ENCODE measurements around the gene MAN1C1.
"Not testable (repeated sequence)": the region's sequence is repeated elsewhere in the genome, so short reads cannot be mapped to it uniquely, and the experiment has no call there.

The MAN1C1 gene

DNA sequence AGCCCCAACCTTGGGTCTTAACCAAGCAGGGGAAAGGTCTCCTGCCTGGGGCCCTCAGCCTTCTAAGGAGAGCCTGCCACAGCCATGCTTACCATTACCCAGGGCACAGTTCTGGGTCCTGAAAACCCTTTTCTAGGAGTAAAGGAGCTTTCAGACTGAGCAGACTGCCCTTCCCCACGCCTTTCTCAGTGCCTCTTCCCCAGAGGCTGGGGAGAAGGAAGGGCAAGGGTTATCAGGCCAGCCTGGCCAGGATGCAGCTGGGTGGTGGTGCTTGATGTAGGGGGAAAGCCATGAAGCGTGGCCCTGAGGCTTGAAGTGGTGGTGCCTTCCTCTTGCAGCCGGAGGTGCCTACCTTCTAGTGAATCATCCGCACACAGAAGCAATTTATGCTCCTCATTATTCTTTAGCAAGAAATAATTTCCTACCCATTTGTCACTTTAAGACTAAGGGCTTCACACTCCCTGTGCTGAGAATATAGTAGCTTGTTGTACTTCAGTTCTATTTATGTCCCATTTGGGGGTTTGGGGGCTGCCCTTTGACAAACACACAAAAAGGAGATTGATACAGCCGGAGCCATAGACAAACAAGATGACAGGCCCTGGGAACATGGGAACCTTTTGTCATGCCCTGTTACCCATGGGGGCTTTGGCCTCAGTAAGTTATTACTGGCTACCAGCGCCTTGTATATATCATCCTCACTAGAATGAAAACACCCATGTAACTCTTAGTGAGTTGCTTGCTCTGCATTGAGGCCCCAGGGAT is 40.7 kb downstream of the MAN1C1 start:
- no peak for DNase-seq (ENCODE audit: low read depth, low spot score)

DNA sequence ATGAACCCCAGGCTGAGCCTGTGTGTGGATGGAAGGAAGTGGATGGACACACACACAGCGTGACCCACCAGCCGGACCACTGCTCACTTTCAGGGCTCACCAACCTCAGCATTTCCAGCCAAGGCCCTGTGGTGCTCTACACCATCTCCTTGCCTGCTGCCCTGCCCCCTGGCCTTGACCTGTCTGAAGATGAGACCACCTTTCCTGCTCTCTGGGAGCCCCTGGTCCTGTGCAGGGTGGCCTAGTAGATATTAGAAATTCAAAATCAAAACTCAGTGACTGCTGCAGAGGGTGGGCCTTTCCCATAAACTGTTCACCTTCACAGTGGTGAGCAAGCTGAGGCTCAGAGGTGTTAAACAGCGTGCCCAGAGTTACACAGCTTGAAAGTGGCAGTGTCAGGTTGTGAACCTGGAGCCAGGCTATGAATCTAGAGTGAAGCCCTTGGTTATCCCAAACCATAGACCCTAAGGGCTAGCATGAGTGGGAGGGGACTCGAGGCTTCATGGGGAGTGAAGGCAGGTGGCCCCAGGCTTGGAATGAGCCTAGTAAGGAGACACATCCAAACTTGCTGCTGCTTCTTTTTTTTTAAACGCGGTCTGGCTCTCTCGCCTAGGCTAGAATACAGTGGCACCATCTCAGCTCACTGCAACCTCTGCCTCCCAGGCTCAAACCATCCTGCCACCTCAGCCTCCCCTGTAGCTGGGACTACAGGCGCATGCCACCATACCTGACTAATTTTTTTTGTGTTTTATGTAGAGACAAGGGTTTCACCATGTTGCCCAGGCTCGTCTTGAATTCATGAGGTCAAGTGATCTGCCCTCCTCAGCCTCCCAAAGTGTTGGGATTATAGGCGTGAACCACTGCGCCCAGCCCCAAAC is 41.5 kb downstream of the MAN1C1 start:
- DNase-seq (ENCODE audit: low read depth, low spot score), result no peak

DNA sequence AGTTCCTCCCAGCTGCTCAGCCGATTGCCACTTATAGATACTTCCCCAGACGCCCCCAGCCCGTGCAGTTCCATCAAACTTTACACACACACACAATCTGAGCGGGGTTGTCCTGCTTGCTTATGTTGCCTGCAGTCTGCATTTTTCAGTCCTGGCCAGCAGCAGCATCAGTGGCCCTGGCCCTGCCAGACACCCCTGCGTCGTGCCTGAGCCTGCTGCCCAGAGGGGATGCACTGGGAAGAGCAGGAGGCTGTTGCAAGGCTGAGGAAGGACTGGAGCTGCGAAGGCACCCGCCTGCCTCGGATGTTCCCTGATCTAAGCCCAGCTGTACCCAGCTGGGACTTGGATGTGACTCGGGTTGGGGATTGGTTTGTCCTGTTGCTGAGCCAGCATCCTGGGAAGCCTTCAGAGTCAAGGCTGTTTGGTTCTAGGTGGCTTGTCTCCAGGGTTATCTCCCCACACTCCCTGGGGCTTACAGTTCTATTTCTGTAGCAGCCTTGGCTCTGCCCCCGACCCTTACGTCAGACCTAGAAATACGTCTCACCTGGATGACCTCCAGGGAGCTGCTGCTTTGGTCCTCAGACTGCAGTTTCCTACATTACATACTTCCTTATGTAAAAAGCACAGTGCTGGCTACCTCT is 42.3 kb downstream of the MAN1C1 start:
- no peak for DNase-seq (ENCODE audit: low read depth, low spot score)

DNA sequence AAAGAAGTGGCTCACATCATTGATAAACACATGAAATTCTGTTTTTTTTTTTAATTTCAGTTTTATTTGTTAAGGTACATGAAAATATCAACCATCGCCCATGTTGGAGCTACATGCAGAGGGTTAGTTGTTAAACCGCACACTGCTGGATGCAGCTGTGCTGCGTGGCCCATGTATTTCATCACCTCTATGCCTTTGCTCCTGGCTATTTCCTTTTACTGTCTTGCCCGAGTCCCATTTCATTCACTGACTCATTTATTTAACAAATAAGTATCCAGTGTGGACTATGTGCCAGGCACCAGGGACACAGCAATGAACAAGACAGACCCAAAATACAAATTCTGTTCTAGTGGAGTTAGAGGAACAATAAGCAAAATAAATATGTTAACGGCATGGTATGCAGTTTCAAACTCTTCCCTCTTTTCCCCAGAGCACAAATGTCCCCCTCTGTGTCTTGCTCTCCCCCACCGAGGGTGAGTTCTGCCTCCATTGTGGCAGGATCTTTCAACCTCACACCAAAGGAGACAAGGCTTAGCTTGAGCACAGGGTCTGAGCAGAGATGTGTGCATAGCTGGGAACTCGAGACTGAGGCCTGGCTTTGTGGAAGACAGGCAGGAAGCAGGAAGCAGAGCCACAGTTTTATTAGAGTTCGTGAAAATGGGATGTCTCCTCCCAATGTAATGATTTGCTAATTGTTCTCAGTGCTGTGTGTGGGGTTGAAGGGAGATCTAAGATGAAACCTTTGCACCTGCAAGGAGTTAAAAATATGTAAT is 44.6 kb downstream of the MAN1C1 start:
- no peak for DNase-seq (ENCODE audit: low read depth, low spot score)

DNA sequence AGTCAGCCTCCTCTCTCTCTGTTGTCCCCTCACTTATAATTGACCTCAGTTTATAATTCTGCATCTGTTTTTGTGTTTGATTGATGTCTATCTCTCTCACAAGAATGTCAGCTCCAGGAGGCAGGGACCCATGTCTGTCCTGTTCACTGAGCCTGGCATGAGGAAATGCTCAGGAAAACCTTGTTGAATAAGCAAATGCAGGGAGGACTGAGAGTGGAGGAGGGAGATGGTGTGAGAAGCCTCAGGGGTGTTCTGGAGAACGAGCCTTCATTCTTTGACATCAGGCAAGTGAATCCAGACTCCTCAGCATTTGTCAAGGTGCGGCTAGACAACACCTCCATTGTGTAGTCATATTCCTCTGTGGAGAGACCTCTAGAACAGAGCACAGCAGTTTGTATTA is 45.5 kb downstream of the MAN1C1 start:
- DNase-seq (ENCODE audit: low read depth, low spot score), result no peak

DNA sequence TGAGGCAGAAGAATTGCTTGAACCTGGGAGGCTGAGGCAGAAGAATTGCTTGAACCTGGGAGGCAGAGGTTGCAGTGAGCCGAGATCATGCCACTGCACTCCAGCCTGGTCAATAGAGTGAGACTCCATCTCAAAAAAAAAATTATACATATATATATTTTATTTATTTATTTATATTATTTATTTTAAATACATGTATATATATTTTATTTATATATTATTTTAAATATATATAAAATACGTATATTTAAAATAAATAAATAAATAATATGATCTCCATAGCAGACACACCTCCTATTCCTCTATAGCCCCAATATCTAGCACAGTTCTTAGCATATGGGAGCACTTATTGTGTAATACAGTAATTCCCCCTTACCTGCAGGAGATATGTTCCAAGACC is 46.4 kb downstream of the MAN1C1 start:
- not testable (repeated sequence) for DNase-seq (ENCODE audit: low read depth, low spot score)

DNA sequence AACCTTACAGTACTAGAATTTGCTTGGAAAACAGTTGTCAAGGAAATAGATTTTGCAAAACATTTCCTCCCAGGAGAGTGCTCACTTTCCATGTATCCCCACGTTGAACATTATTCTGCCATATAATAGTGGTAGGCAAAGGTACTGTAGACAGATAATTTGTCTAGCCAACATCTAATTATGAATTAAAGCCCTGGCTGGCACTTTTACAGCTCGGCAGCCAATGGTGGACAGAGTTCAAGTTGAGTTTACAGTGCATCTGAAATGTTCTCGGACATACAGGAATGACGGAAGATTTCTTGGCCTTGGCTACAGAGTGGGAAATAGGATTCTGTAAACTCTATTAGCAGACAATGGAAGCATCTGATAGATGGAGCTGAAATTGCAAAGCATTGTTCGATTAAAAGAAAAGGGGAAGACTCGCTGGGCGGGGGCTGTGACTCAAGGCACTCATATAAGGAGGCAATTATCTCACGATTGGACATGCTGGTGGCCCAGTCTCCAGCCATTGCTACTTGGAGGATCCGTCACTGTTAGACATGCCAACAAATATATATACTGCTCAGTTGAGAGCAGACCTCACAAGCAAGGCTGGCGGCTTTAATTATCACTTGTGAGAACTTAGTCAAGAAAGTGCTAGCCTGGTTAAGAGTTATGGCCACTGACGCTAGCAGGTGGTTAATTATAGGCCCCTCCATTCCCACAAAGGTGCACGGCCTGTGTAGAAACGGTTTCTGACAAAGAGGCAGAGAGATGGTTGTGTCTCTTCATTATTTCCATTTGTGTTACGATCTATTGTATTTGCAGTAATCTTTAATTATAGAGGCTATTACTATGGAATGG is 48.0 kb downstream of the MAN1C1 start:
- no peak for DNase-seq (ENCODE audit: low read depth, low spot score)

DNA sequence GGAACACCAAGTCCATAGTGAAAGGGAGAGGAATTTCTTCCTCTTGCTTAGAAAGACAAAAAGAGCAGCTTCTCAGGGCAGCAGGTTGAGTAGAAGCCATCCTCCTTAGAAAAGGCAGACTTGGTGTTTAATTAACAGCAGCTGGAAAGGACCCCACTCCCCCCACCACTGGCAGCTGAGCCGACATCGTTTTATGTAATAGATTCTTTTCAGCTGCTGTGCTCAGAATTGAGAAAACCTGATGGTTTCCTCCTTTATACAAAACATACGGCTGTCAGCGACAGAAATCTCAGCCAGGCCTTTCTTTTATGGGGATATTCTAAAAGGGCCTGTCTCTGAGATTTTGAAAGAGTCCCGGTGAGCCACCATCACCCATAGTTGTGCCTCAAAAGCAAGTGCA is 49.9 kb downstream of the MAN1C1 start:
- DNase-seq (ENCODE audit: low read depth, low spot score), result no peak

DNA sequence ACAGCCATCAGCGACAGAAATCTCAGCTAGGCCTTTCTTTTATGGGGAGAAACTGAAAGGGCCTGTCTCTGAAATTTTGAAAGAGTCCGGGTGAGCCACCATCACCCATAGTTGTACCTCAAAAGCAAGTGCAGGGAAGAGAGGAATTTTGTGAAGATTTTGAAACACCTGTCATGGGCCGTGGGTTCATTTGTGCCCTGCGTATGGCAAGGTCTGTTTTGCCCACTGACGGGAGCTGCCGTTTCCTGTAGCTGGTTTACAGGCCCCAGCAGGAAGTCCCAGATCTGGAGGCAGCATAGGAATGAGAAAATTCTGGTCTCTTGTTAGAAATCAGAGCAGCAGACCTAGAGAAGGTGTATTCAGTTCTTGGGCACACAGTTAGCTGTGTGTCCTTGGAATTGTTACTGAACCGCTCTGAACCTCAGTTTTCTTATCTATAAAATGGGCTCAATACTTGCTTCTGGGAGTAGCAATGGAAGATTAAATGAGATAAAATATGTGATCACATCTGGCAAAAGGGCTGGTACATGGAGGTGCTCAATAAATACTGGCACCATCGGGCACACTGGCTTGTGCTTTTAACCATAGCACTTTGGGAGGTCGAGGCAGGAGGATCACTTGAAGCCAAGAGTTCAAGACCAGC is 52.5 kb downstream of the MAN1C1 start:
- no peak for DNase-seq (ENCODE audit: low read depth, low spot score)

DNA sequence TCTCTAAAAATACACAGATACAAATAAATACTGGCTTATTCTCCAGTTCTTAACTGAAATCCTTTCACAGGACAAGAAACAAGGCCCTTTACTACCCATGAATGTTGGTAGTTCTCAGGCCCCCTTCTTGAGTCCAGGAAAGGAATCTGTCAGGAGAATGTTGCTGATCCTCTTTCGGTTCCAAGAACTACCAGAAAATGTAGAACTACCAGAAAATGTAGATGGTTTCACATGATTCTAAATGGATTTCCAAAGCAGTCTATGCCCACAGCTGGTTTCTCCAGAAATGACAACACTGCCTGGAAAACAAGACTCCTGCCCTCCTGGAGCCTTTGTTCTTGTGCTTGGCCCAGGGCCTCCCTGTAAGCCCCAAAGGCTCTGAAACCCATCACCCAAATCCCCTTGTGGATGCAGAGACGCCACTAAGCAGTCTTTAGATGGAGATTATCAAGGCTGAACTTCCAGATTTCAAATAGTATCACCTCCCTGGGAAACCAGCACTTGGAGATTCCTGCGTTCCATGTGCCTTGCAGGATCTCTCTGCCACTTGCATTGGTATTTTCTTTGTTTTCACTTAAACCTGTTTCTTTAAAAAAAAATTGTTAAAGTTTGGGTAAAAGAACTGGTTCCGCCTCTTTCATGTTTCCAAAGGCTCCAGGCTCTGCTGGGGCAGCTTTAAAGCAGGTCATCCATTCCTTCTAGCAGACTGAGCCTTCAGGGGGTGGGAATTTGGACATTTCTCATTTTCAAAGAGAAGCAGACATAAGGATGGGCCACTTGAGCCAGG is 53.4 kb downstream of the MAN1C1 start:
- no peak for DNase-seq (ENCODE audit: low read depth, low spot score)

DNA sequence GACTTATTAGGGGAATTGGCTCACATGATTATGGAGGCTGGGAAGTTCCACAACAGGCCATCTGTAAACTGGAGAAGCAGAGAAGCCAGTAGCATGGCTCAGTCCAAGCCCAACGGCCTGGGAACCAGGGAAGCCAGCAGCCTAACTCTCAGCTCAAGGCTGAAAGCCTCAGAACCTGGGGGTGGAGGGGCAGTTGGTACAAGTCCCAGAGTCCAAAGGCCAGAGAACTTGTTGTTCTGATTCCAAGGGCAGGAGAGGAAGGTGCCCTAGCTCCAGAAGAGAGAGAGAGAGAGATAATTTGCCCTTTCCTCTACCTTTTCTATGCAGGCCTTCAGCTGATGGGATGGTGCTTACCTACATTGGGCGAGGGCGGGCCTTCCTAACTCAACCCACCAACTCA is 55.3 kb downstream of the MAN1C1 start:
- DNase-seq (ENCODE audit: low read depth, low spot score), result no peak

DNA sequence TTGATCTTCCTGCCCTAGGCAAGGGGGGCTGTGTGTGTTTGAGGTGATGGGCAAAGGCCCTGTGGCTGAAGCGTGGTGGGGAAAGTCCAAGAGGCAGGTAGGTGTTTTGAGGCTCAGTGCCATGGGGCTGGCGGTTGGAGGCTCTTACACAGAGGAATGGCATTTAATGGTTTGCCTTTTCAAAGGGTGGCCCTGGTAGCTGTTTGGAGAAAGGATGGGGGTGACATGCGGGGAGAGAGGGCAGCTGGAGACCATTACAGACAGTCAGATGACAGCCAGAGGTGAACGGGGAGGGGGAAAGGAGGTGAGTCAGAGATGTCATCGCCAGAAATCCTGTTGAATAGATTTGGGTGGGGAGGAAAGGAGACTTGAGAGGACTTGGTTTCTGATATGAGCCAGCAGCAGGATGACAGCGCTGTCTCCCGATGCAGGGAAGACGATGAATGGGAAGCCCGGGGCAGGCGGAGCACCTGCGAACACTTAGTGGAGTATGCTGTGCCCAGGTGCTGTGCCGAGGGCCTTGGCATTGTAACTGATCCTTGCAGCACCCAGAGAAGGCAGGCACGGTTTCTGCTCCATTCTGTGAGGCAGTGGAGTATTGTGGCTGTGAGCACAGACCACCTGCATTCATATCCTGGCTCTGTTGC is 56.3 kb downstream of the MAN1C1 start:
- DNase-seq (ENCODE audit: low read depth, low spot score), result no peak

DNA sequence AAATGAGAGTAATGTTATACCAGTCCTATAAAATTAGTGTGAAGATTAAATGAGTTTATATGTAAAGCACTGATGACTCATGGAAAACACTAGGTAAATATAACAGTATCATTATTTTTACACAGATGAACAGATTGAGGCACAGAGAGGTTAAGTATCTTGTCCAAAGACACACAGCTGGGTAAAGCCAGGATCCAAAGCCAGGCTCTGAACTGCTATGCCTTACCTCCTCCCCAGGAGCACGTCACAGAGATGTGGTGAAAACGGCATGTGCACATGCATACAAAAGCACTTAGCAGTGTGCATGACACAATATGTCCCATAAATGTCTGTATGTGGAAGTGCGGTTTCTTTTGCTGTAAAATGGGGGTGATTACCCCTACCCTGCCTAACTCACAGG is 56.9 kb downstream of the MAN1C1 start:
- DNase-seq (ENCODE audit: low read depth, low spot score), result no peak

DNA sequence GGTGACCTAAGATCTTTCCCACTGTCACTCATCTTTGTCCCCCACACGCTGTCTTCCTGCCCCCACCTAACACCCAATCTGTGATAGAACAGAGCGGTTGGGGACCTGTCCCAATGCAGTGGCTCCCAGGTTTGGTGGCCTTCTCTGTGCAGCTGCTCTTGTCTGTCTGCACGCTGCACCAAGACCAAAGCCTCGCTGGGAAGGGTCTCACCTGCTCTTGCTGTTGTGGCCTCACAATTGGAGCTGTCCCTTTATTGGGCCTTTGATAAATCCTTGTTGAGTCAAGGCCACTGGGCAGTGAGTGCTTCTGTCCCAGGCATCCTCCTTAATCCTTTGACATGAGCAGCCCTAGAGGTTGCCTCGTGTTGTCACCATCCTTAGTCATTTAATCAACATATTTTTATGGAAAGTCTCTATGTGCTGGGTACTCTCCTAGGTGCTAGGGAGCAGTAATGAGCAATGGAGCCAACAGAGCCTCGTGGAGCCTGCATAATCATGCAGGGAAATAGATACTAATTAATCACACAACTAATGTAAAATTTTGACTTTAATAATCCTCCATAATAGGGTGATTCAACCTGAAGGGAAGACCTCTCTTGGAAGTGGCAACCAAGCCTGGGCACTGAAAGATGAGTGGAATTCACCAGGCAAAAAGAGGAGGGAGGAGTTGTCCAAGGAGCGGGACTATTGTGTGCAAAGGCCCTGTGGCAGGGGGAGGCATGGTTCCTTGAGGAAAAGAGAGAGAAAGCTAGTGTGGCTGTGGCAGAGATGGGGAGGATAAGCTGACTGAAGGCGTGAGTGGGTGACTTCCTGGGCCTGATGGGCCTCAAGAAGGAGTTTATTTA is 57.6 kb downstream of the MAN1C1 start:
- DNase-seq (ENCODE audit: low read depth, low spot score), result no peak

DNA sequence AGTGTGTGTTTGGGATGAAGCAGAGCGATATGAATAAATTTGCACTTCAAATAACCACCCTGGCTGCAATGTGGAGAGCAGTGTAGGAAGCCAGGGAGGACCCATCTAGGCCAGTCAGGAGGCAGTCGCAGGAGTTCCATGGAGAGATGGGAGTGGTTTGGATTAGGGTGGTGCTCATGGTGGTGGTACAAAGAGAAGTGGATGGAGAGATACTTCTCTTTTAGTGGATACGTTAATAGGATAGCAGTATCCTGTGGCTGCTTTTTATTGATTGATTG is 58.2 kb downstream of the MAN1C1 start:
- DNase-seq (ENCODE audit: low read depth, low spot score), result no peak

DNA sequence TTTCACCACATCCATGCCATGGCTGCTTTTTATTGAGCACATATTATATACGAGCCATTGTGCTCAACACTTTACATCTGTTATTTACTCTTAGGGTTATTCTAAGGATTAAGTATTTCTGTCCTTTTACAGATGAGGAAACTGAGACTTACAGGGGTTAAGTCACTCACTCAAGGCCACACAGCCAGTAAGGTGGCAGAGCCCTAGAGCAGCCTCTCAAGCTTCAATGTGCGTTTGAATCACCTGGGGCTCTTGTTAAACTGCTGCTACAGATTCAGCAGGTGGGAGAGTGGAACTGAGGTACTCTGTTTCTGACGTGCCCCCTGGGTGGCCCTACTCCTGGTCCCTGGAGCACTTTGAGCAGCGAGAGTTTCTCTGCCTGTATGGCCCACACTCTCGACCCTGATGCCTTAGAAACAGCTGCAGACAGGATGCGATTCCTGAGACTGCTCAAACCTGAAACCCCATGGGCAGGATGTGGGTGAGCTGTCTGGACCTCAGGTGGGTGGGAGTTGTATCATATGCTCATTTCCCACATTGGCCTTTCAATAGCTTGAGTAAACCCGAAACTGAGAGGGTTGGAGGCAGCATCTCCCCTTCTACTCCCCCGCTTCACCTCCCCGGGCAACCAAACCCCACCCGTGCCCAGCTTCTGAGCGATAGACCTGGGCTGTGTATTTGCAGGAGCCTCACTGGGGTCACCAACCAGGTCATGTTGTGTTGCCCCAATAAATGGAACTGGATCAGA is 59.3 kb downstream of the MAN1C1 start:
- no peak for DNase-seq (ENCODE audit: low read depth, low spot score)

DNA sequence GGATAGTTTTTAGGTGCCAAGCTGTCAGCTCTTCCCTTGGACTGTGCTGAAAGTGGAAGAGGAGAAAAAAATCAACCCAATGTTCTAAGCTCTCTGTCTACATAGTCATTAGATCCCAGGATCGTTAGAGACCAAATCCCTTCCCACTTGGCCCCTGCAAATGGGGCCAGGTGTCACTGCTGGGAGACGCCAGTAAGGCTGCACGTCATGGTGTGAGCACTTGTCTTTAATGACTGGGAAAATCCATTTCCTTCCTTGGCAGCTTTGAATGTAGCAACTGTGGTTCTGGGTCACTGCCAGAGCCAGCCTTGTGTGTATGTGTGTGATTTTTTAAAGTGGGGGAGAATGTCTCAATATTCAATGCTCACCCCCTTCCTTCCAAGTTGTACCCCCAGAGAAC is 59.9 kb downstream of the MAN1C1 start:
- no peak for DNase-seq (ENCODE audit: low read depth, low spot score)

All from brain pericyte (primary cell).